CD4-positive, alpha-beta T cell treated with Interleukin-21 for 1 hour (primary cell): ENCODE results near the gene HSD3B7.

Source experiments
- DNase-seq: peaks from one replicate; pipeline ENCODE4 v3.0.0-alpha.2; 2020

HSD3B7 gene

GRCh38 chr16:31031276-31031675, 46.3 kb downstream of the HSD3B7 start:
- DNase-seq, result no peak

- peak; percentile 99 for DNase-seq
Measured at GRCh38 chr16:31032736-31033708, 48.0 kb downstream of the HSD3B7 start, which contains the start of gene STX4. Gene STX4, plus strand, starts transcription at chr16:31033558. Its CDS starts 248 bp downstream, at chr16:31033806.

- DNase-seq, result peak; percentile 86
Measured at GRCh38 chr16:31033709-31034492, 48.9 kb downstream of the HSD3B7 start.

- no peak for DNase-seq
Measured at GRCh38 chr16:31036691-31037090, 51.7 kb downstream of the HSD3B7 start.
